ENCODE measurements around the gene SUCO. TPM values are rescaled to one million over a fixed set of nuclear protein-coding genes. Genes with fewer than 3 reads are reported as not detected.
A peak's percentile ranks its signal among the peaks of the same experiment; 100 is the strongest.
"Not testable (repeated sequence)": the region's sequence is repeated elsewhere in the genome, so short reads cannot be mapped to it uniquely, and the experiment has no call there.

Gene SUCO
- total RNA-seq, 1 experiment from 2014 or later = 44.1 TPM

DNA sequence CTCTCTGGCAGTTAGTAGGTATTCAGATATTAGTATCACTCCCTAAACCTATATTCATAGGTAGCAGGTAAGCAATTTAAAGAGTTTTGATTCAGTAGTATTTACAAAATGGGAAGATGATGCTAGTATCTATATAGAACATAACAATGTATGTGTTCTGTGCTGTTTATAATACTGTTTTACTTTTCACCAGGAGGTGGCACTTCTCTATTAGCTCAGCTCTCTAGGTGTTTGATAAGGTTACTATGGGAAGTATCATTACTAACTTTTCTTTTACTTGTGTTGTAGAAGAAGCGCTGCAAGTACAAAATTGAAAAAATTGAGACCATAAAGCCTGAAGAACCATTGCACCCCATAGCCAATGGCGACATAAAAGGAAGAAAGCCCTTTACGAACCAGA, 76.6 kb downstream of the SUCO start:
- DNase-seq (ENCODE audit: low read depth) = no peak

DNA sequence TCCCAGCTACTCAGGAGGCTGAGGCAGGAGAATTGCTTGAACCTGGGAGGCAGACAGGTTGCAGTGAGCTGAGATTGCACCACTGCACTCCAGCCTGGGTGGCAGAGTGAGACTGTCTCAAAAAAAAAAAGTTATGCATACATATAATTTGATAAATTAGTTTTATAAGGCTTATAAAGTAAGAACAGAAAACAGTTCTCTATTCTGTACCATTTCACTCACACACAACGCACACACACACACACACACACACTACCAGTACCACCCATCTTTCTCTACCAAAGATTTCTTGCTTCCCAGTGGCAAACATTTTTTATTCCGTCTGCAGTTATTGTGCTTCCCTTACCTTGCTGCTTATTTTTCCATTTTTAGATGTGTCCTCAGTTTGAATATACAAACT, 79.5 kb downstream of the SUCO start:
- DNase-seq (ENCODE audit: low read depth) = no peak

DNA sequence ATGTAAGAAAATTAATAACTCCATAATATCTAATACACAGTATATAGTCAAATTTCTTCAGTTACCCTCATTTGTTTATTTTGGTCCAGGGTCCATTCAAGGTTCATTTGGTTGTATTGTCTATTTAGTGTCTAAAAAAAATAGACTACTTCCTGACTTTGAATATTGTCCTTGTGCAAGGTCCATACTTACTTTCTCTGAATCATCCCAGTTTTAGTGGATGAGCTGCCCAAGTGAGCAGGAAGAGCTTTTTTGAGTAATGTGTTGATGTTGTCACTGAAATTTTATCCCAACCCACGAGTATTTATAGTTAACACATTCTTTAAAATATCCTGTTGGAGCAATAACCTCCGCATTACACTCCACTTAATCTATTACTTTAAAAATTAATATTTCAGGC, 80.3 kb downstream of the SUCO start:
- peak; percentile 36 for DNase-seq (ENCODE audit: low read depth)

DNA sequence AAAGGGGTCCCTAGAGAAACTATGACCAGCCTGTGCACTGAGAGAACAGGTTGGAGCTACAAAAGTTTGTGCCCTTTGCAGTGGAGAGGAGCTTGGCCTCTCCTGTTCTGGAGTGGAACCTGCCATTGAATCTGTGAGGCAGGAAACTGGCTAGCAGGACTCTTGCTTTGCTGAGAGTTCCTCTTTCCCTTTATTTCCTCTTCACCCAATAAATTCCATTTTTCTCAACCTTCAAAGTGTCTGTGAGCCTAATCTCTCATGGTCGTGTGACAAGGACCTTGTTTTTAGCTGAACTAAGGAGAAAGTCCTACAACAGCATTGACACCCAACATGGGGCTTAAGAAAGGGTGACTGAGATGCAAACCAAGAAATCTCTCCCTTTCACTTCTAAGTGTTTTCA, 83.2 kb downstream of the SUCO start:
- DNase-seq (ENCODE audit: low read depth) = no peak

DNA sequence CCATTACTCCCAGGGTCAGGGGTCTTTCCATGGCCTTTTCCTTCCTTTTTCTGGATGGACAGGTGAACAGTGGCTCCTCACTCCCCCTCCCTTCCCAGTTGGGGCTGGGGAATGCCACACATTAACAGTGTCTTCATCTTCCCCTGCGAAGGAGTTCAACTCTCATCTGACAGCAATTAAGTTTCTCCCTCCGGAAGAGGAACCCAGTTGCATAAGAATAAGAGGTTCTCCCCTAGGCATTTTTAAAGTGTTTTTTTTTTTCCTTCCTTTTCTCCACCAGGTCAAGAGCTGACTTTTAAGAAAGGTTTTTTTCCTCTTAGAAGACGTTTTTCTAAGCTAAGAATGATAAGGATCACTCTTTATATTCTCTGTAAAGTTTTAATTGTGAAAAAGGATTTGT, 83.7 kb downstream of the SUCO start:
- no peak for DNase-seq (ENCODE audit: low read depth)

DNA sequence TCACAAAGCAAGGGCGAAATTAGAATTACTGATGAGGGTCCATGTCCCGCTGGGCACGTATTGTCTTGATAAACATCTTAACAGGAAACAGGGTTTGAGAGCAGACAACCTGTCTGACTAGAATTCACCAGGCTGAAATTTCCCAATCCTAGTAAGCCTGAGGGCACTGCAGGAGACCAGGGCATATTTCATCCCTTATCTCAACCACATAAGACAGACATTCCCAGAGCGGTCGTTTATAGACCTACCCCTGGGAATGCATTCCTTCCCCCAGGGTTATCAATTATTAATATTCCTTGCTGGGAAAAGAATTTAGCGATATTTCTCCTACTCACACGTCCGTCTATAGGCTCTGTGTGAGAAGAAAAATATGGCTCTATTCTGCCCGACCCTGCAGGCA, 87.7 kb downstream of the SUCO start:
- not testable (repeated sequence) for DNase-seq (ENCODE audit: low read depth)

DNA sequence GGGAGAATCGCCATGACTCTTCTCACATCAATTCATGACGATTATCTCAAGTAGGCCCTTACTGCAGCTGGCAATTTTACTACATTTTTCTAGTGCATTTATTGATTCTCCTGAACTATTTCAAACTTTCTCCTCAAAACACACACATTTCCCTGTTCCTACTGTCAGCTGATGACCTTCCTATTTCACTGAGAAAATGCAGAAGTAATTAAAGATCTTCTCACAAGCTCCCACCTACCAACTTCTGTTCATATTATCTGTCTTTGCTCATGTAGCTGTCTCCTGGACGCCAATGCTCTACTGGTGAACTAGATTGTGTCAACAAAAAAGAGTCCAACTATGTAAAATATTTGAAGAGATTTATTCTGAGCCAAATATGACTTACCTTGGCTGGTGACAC, 89.6 kb downstream of the SUCO start:
- no peak for DNase-seq (ENCODE audit: low read depth)

DNA sequence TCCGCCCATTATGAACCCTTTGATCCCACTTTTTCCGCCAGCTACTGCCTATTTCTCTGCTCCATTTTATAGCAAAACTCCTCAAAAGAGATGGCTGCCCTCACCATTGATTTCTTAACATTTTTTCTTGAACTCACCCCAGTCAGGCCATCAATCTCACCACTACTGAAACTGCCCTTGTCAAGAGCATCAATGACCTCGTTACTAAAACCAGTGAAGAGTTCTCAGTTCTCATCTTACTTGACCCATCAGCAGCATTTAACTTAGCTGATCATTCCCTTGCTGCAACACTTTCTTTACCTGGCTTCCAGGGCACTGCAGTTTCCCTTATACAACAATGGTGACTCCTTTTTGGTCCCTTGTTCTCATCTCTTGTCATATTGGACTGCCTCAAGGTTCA, 90.8 kb downstream of the SUCO start:
- DNase-seq (ENCODE audit: low read depth) = no peak

DNA sequence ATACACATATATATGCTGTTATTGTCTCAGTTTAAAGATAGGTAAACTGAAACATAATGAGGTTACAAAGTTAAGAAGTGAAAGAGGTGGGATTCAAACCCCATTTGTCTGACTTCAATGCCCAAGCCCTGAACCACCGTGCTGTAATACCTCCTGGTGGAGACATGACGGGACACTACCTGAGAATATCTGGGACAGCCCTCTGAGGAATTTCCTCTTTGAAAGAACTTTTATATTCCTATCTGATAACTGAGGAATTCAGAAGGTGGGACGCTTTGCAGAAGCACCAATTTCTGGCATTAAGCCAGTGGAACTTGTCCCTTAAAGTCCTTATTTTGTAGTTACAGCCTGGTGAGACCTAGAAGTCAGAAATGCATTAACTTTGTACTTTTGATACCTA, 93.9 kb downstream of the SUCO start:
- no peak for DNase-seq (ENCODE audit: low read depth)

DNA sequence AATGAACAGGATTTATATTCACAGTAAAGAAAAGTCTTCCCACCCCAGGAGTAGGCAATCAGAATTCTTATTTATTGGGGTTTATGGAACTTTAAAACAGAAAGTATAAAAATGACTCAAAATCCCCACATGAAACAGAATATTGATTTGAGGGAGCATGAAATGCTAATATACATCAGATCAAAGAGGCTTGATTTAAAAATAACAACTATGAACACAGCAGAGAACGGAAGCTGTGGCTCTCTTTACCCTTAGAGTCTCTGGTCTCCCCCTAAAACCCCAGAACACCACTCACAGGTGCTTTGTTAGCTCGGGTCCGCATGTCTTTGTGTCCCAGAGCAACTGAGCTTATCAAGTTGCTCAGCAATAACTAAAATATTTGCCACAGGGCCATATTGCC, 94.8 kb downstream of the SUCO start:
- no peak for DNase-seq (ENCODE audit: low read depth)

DNA sequence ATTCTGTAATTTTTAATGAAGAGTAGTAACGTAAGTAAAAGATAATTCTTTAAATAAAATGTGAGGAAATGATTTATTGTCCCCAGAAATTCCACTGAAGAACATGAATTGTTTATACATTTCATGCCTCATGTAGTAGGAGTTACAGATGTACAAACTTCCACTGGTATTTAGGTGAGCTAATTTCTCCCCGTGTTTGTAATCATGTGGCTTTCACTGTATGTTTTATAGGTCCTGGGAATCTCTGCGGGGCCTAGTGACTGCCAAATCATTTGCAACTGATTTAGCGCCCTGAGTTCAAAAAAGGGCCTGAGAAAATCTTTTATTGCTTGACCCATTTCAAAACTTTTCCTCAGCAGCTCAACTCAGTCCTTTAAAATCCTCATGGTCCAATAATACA, 95.5 kb downstream of the SUCO start:
- peak; percentile 59 for DNase-seq (ENCODE audit: low read depth)

DNA sequence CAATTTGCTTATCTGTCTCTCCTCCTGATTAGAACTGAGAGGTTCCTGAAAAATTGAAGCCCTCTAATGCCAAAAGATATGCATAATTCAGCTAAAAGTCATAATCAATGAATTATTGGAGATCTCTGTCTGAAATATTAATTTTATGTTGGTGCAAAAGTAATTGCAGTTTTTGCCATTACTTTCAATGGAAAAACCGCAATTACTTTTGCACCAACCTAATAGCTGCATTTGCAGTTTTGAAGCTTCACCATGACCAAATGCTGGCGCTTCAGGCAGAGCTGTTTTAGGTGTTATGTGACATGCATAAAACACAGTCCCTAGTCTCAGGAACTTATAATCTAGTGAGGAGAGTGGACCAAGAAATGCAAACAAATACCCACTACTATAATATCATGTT, 96.2 kb downstream of the SUCO start:
- no peak for DNase-seq (ENCODE audit: low read depth)

DNA sequence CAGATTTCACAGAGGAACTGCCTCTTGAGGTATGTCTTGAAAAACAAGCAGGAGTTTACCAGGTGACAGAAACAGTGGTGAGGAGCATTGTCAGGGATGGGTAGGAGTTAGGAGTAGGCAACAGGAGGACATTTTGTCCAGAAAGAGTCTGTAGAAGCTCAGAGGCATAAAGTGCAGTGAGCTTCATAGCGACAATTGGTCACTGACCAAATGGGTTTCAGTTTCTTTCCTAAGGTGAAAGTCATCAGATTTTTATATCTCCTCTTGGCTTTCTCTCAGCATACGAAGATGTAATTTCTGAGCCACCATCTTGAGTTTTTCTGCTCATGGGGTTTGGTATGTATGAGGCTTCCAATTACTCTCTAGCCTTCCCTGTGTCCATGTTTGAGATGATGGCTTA, 96.7 kb downstream of the SUCO start:
- no peak for DNase-seq (ENCODE audit: low read depth)

DNA sequence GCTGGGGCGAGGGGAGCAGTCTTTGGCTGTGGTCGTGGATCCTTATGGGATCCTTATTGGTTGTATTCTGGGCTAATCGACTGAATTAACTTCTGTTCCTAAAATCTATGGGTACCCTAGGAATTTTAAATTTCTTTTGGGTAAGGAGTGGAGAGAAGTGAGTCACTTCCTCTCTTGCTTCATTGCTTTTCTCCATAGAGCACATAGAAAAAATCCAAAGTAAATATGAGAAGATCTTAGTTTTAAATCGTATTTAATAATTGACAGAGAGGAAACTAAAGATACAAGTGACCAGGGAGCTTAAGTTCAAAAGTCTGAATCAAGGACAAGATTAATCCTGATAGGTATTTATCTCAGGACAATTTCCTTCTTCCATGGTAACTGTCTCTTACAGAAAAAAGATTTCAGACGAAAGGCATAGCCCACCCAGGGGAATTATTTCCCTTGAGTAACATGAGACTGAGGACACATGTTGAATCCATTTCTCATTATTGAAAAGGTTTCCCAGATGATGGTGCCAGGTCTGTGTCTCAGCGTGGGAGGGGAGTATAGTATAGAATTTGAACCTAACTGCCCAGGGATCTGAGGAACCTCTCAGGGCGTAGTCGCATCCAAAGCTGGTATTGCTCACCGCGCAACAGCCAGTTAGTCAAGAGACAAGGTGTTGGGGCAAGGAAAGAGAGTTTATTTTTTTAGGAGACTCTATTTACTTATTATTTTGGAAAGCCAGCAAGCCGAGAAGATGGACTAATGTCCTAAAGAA, 97.3 kb downstream of the SUCO start:
- DNase-seq (ENCODE audit: low read depth) = peak; percentile 36

DNA sequence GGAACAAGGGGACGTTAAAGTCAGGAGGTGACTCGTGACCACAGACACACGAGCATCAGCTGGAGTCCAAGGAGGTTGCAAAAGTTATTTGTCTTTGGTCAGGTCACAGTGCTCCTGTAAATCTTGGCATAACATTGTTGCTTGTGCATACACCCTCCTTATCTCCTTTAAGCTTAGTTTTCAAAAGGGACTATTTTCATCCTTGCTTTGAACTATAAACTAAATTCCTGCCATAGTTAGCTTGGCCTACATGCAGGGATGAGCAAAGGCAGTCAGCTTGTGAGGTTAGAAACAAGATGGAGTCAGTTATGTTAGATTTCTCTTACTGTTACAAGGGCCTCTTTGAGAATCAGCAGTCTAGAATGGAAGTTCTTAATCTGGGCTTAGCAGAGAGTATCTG, 97.9 kb downstream of the SUCO start:
- peak; percentile 45 for DNase-seq (ENCODE audit: low read depth)

DNA sequence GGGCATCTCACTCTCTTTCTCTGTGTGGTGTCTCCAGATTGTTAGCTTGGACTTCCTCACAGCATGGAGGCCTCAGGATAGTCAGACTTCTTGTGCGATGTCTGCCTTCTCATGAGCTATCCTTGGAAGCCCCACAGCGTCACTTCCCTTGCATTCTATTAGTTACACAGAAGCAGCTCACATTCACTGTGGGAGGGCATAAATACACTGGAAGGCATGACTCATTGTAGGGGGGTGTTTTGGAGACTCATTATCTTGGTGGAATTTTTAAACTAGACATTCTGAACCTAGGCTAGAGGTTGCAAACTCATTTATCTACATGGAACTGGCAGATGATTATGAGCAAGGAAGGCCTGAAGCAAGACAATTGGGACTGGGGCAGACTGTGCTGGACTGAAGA, 104.6 kb downstream of the SUCO start:
- peak; percentile 98 for DNase-seq (ENCODE audit: low read depth)

DNA sequence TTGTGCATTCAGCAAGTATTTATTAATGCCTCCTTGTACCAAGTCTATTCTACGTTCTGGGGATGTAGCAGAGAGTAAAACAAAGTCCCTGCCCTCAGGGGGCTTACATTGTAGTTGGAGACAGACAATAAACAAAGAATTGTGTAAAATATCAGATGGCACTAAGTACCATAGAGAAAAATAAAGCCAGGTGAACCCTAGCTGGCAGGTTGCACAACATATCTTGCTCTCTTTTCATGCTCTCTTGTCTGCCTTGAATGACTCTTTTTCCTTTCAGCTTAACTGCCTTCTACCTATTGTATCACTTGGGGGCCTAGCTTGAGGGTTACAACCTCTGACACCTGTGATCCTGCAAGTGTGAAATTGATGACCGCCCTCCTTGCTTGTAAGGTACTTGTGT, 105.3 kb downstream of the SUCO start:
- DNase-seq (ENCODE audit: low read depth) = no peak

DNA sequence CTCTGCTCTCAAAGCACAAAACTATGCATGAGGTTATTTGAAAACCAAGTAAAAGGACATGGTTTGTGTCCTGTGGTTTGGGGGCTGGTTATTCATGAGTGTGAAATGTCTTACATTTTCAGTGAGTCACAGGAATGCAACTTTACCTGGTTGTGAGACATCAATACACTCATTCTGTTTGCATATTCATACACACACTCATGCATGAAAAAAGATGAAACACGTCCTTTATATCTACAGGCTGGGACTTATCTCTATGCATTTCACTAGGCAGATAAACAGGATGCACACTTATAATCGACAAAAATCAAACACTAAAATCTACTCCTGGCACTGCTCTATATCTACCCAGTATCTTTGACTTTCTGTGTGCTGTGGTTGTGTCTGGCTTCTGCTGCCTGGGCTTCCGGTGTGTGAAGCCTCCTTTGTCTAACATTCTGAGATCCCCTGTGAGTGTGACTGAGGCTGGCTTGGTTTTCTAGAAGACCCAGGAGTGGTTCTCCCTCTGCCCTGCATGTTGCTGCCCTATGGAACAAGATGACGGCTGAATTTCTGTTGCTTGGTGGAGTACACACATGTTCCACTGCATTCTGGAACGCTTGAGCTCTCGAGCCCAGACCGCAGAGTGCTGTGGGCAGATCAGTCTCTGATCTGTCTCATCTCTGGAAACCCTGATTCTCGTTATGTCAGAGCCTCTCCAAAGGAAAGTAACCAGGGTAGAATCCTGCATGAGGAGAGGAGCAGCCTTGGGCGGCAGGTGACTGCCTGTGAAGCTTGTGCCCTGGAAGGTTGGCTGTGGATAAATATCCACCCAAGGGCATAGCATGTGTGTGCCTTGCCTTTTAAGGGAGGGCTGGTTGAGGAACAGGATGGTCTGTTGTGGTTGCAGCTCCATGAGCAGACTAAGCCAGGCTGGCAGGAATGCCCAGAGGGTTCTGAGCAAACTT, 106.2 kb downstream of the SUCO start:
- peak; percentile 98 for DNase-seq (ENCODE audit: low read depth)

DNA sequence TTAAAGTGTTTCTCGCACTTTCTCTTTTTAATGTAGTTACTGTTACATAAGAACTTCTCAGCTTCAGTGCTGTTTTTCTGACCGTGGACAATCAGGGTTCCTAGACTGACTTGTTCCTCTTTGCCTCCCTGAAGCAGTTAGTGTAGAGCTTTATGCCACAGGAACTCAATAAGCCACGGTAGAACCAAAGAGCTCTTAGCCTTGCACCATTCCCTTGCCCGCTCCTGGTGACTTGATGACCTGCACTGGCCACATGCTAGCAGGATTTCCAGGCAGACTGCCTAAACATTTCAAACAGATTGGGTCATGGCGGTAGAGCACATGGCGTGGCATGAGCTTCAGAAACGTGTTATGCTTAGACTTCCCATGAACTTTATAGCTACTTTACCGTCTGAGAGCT, 107.2 kb downstream of the SUCO start:
- peak; percentile 60 for DNase-seq (ENCODE audit: low read depth)

DNA sequence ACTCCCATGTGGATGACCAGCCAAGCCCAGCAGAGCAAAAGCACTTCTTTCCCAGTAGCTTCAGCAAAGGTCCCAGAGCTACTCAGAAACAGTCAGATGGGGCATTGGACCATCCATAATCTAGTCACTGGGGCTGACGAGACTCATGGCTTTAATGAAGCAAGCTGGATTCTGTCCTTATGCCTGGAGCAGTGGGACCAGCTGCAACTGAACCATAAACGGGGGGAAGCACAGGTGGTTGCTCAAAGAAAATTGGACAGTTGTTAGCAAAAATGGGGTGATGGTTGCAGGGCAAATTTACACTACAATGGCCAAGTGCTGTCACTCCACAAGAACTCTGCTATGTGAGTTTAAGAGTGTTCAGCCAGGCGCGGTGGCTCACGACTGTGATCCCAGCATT, 108.5 kb downstream of the SUCO start:
- no peak for DNase-seq (ENCODE audit: low read depth)

DNA sequence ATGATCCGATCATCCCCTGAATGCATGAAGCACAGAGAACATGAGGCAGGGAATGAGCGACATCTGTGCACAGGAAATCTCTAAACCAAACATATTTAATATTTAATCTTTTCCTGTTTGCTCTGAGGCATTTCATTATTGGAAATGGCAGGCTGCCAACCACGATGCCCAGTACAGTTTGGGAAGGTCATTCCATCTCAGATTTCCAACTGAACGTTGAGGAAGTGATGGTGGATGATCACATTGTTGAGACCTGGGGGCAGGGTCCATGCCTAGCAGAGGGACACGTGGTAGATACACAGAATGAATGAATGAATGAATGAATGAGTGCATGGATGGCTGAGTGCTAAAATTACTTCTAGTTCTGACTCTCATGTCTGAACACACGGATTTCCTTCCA, 110.0 kb downstream of the SUCO start:
- DNase-seq (ENCODE audit: low read depth) = peak; percentile 49

DNA sequence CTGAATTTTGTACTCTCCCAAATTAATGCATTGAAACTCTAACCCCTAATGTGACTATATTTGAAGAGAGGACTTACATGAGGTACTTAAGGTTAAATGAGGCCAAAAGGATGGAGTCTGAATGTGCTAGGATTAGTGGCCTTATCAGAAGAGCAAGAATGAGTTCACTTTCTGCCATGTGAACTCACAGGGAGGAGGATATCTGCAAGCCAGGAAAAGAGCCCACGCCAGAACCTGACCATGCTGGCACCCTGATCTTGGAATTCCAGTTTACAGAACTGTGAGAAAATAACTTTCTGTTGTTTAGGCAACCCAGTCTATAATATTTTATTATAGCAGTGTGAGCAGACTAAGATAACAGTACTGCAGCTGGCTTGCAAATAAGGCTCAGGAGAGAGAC, 113.7 kb downstream of the SUCO start:
- DNase-seq (ENCODE audit: low read depth) = no peak

DNA sequence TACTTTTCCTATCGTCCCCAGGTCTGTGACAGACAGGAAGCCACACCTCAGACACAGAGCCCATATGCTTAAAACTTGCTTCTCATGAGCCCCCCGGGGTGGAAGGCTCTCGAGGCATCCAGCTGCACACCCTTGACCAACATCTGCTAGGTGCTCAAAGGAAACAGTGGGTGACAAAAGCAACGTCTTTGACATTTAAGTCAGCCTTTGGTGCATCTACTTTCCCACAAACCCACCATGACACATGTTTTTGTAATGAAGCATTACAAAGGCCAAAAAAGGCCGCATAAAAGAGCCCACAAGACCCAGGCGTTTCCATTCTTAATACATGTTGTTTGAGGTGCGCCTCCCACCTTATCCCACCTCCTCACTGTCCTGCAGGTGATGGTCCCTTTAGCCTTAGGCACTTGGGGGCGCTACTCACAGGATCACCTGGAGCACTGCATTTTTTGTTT, 114.2 kb downstream of the SUCO start:
- DNase-seq (ENCODE audit: low read depth) = peak; percentile 42
